Measurements from ENCODE around the gene ABCA5. TPM values are rescaled to one million over a fixed set of nuclear protein-coding genes. Genes with fewer than 3 reads are reported as not detected.

ABCA5 gene
- total and polyA plus RNA-seq, 2 of the 13 experiments (the other 11 are each of a cell fraction or from before 2014, with no cell fraction given): 9.7 to 10.1 TPM

GRCh38 chr17:69327060-69327831, at the start of gene ABCA5 (continued):
- 0 out of 2 replicates have a peak, but pooled peaks have one; percentile 25 for TF ChIP-seq GLI4 (CRISPR knock-in tag; IDR thresholded peaks at IDR 0.05; ENCODE audit: borderline replicate concordance)
- peak; percentile 31 for TF ChIP-seq ZNF547 (CRISPR knock-in tag; IDR thresholded peaks at IDR 0.05)
- peak; percentile 20 for TF ChIP-seq CBFB (CRISPR knock-in tag; IDR thresholded peaks at IDR 0.05)
- no peak for TF ChIP-seq ZNF460 (CRISPR knock-in tag; IDR thresholded peaks at IDR 0.05; ENCODE audit: borderline replicate concordance)
- TF ChIP-seq ZBTB39 (CRISPR knock-in tag; IDR thresholded peaks at IDR 0.05): no peak
- TF ChIP-seq MAZ (IDR thresholded peaks at IDR 0.05; ENCODE audit: borderline replicate concordance, low read depth, low read length): peak; percentile 86; the same call in 1 of the 2 replicates
- TF ChIP-seq MAZ (CRISPR knock-in tag; IDR thresholded peaks at IDR 0.05; ENCODE audit: low read depth): peak; percentile 97
- peak; percentile 88 for TF ChIP-seq KAT8 (CRISPR knock-in tag; IDR thresholded peaks at IDR 0.05)
- TF ChIP-seq ZBTB7A (CRISPR knock-in tag; IDR thresholded peaks at IDR 0.05): peak; percentile 79; the same call in 1 of the 2 replicates
- no peak for TF ChIP-seq DDIT3 (CRISPR knock-in tag; IDR thresholded peaks at IDR 0.05)
- TF ChIP-seq BCL3 (CRISPR knock-in tag; IDR thresholded peaks at IDR 0.05): peak; percentile 96
- peak; percentile 98 for TF ChIP-seq RBFOX2 (IDR thresholded peaks at IDR 0.05; ENCODE audit: low read depth, low read length)
- TF ChIP-seq FOXA1 (IDR thresholded peaks at IDR 0.05): no peak
- peak; percentile 95 for TF ChIP-seq FOXA1 (CRISPR knock-in tag; IDR thresholded peaks at IDR 0.05)
- TF ChIP-seq NR2F1 (CRISPR knock-in tag; IDR thresholded peaks at IDR 0.05): 0 out of 4 replicates have a peak, but pooled peaks of 1 of the 2 experiments have one; percentile 12
- TF ChIP-seq ZXDC (CRISPR knock-in tag; IDR thresholded peaks at IDR 0.05): no peak
- TF ChIP-seq KAT7 (CRISPR knock-in tag; IDR thresholded peaks at IDR 0.05; ENCODE audit: borderline replicate concordance): peak; percentile 15; the same call in 1 of the 2 replicates
- TF ChIP-seq RFX3 (CRISPR knock-in tag; IDR thresholded peaks at IDR 0.05): no peak
- peak; percentile 90 for TF ChIP-seq DMAP1 (CRISPR knock-in tag; IDR thresholded peaks at IDR 0.05)
- no peak for TF ChIP-seq FIP1L1 (IDR thresholded peaks at IDR 0.05; ENCODE audit: borderline replicate concordance, insufficient read depth, low read depth, low read length)
- peak; percentile 87 for TF ChIP-seq JARID2 (CRISPR knock-in tag; IDR thresholded peaks at IDR 0.05; ENCODE audit: insufficient replicate concordance)
- peak; percentile 79; the same call in 1 of the 2 replicates for TF ChIP-seq TARDBP (CRISPR knock-in tag; IDR thresholded peaks at IDR 0.05)
- TF ChIP-seq KDM2A (CRISPR knock-in tag; IDR thresholded peaks at IDR 0.05; ENCODE audit: borderline replicate concordance, low read depth): peak; percentile 69
